Adrenal gland (tissue), 12 donors: ENCODE data around the gene ACLY. TPM values are rescaled to one million over a fixed set of nuclear protein-coding genes. Genes with fewer than 3 reads are reported as not detected.

ENCODE experiments used
- DNase-seq, 7 donors: peaks; one replicate each; pipeline ENCODE4 v3.0.0-alpha.2; 2019 to 2020
- H3K27ac ChIP-seq, 5 donors: fragments of 200-600 bp; sonication (generic) in 4 of 5; 1 replicate in 3 of 5; 2 replicates in 2 of 5; pipeline versions ENCODE4 v1.5.1 to v1.8.0; 2016 to 2020; ENCODE audit warnings: mild to moderate bottlenecking in 1 of 5
- H3K27me3 ChIP-seq: fragments of 200-600 bp; 2 replicates; pipeline ENCODE4 v1.8.0; 2021
- H3K36me3 ChIP-seq, 2 donors: fragments of 200-600 bp; replicated peaks in 1 of 2; 1 replicate in 1 of 2; 2 replicates in 1 of 2; pipeline versions ENCODE4 v1.5.1 to v1.8.0; 2018 to 2022
- H3K4me1 ChIP-seq, 2 donors: fragments of 200-600 bp; replicated peaks in 1 of 2; 1 replicate in 1 of 2; 2 replicates in 1 of 2; pipeline versions ENCODE4 v1.5.1 to v1.8.0; 2018 to 2021
- H3K4me3 ChIP-seq, 4 donors: fragments of 200-600 bp; sonication (generic) in 3 of 4; one replicate each; pipeline ENCODE4 v1.5.1; 2016 to 2018
- H3K9me3 ChIP-seq, 3 donors: fragments of 200-600 bp; sonication (generic) in 1 of 3; replicated peaks in 1 of 3; 1 replicate in 2 of 3; 2 replicates in 1 of 3; pipeline versions ENCODE4 v1.5.1 to v1.8.0; 2016 to 2021
- POLR2A ChIP-seq, 2 donors: fragments of 450-650 bp; IDR thresholded peaks; one replicate each; pipeline ENCODE4 v1.6.1; 2017; ENCODE audit warnings: antibody characterized with exemption in 2 of 2, mild to moderate bottlenecking in 2 of 2, moderate library complexity in 1 of 2
- WGBS, 4 donors: extraction: QIAGEN DNeasy Blood & Tissue Kit in 2 of 4; methylation state at CpG; one replicate each; pipeline versions ENCODE4 v1.1.5 to v1.1.7; 2013 to 2017; 5-methylcytosine and 5-hydroxymethylcytosine counted together
- intact Hi-C, 2 donors: fragments of 100-400 bp; cut with DNase I; formaldehyde crosslinking; loops; one replicate each; pipeline versions ENCODE4 v1.14.1 to v1.15.0; 2022 to 2023
- polyA plus RNA-seq, 3 donors: library from polyadenylated mRNA; stranded (reverse); fragments of 200-250 nt in 2 of 3; fragments of 350-450 nt in 1 of 3; fragmentation: Illumina TruSeq in 1 of 3; extraction: RNeasy Lipid Tissue Mini Kit (QIAGEN cat#74804) in 1 of 3; gene quantifications; one replicate each; pipeline ENCODE4 v1.2.3, GENCODE V29; 2013 to 2014
- total RNA-seq, 9 donors: library from RNA; depleted of rRNA in 4 of 9; stranded (reverse); fragments of >200 nt in 4 of 9; fragments of 120-200 nt in 1 of 9; fragmentation: NEBNext Ultra II Directional in 1 of 9; extraction: Animal tissue kit (Norgen Biotek cat#: 25700) in 1 of 9; gene quantifications; one replicate each; pipeline versions ENCODE4 v1.1.0 to v1.2.4, GENCODE V29; 2013 to 2023
- TF ChIP-seq, protein P1 (sequence below), 6 experiments: fragments of 450-650 bp in 4 of 6; fragments of 200-600 bp in 2 of 6; sonication (generic) in 1 of 6; IDR thresholded peaks; 1 replicate in 5 of 6; 2 replicates in 1 of 6; pipeline versions ENCODE4 v1.5.1 to v1.8.0; 2016 to 2021; ENCODE audit warnings: antibody characterized with exemption in 6 of 6, mild to moderate bottlenecking in 2 of 6, moderate library complexity in 1 of 6
- donor health status: healthy with polysubstance abuse.
- donor health status: Bipolar disorder and iron deficiency.
- donor health status: DM: yes; HTN: yes; CAD: no.
- donor health status: DM: no; HTN: no; CAD: no.
- donor health status: DM: no; HTN: no; CAD: no.
- donor health status: DM: yes; HTN: yes; CAD: no.

ACLY gene
- total and polyA plus RNA-seq, 12 donors: 18.0 to 190 (median 74.0) TPM

DNA sequence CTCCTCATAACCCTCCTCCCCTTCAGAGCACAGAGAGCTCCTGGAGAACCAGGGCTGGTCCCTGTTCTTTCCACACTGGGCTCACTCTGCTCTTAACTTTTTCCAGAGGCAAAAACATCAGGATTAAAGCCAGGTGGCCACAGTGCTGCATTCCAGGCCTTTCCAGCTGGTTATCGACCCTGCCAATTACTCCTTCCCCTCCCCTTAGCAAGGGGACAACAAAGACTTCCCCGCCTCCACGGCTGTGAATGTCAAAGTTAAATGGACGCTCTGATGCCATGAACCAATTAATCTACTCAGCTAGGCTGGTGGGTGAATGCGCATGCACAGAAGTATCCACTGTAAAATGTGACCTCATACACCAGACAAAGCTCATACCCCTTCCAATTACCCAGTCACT, 23.1 kb downstream of the ACLY start:
- Histone ChIP-seq H3K4me3 (no peak overlapping the region), H3K27ac (peak overlapping the region in 1 of 5 donors; percentile 53), H3K36me3 (peaks cover 0 to 81% of the 10 kb centered on the region in 2 donors), H3K4me1 (peaks cover 0 to 4% of the 10 kb centered on the region in 2 donors), H3K9me3 (no peaks in the 10 kb centered on the region), H3K27me3 (no peaks in the 10 kb centered on the region)
- intact Hi-C loops: loop anchor here in 1 of 2 donors (10.0 kb wide), 1 partner anchor 879 kb away; the partner anchor contains the start of gene VPS25
- TF ChIP-seq, protein P1, sequence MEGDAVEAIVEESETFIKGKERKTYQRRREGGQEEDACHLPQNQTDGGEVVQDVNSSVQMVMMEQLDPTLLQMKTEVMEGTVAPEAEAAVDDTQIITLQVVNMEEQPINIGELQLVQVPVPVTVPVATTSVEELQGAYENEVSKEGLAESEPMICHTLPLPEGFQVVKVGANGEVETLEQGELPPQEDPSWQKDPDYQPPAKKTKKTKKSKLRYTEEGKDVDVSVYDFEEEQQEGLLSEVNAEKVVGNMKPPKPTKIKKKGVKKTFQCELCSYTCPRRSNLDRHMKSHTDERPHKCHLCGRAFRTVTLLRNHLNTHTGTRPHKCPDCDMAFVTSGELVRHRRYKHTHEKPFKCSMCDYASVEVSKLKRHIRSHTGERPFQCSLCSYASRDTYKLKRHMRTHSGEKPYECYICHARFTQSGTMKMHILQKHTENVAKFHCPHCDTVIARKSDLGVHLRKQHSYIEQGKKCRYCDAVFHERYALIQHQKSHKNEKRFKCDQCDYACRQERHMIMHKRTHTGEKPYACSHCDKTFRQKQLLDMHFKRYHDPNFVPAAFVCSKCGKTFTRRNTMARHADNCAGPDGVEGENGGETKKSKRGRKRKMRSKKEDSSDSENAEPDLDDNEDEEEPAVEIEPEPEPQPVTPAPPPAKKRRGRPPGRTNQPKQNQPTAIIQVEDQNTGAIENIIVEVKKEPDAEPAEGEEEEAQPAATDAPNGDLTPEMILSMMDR (IDR thresholded peaks at IDR 0.05): no peak
- no peak for TF ChIP-seq POLR2A (IDR thresholded peaks at IDR 0.05)
- WGBS, 4 donors: 69 to 79% (median 74%) methylated on average over 5 of the region's 5 CpGs
- no peak for DNase-seq

DNA sequence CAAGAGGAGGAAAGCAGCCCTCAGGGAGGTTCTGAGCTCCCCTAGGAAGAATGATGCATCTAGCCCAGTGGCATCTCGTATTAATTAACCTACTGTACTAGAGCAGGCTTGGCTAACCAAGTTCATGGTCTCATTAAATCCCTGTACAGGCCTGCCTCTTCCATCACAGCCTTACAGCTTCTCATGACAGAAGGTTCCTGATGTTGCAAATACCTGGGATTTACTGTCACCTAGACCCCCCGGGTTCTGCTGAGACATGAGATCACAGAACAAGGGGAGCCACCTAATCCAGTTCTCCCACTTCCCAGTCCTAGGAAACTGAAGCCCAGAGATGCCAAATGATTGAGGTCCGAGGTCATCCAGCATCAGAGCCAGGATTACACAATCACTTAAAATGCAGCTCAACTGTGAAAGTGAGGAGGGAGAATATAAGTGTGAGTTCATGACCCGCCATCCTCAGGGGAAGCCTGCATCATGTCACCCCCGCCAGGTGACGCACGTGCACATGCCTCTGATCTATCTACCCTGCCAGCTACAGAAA, 23.9 kb downstream of the ACLY start:
- Histone ChIP-seq H3K4me3 (no peak overlapping the region), H3K27ac (peak overlapping the region in 1 of 5 donors; percentile 53), H3K27me3 (no peaks in the 10 kb centered on the region), H3K36me3 (peaks cover 0 to 84% of the 10 kb centered on the region in 2 donors), H3K4me1 (peaks cover 0 to 4% of the 10 kb centered on the region in 2 donors), H3K9me3 (no peaks in the 10 kb centered on the region)
- peak in 1 of 7 donors; percentile 24 for DNase-seq
- WGBS, 4 donors: 51 to 69% (median 63%) methylated on average over 7 of the region's 7 CpGs
- intact Hi-C loops: loop anchor here in 1 of 2 donors (10.0 kb wide), 1 partner anchor 880 kb away; the partner anchor contains the start of gene VPS25
- TF ChIP-seq, protein P1 (IDR thresholded peaks at IDR 0.05): no peak
- no peak for TF ChIP-seq POLR2A (IDR thresholded peaks at IDR 0.05)

DNA sequence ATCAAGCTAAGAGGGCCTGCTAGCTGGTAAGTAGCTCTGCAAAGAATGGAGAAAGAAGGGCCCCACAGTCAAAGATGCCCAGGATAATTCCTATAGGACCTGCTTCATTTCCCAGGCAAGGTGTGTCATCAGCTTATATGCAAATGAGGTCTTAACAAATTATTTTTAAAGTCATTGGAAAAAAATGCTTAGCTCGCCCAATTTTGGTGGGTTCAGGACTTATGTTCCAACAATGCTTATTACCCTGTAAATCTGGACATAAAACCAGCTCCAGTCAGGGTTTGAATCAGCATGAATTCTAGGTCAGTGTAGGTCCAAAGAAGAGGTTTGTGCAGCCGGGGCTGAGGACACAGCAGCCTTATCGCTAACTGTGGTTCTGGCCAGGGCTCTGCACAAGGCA, 25.4 kb downstream of the ACLY start:
- WGBS, 4 donors: 77 to 93% (median 90%) methylated on average over 3 of the region's 3 CpGs
- TF ChIP-seq POLR2A (IDR thresholded peaks at IDR 0.05): no peak
- TF ChIP-seq, protein P1 (IDR thresholded peaks at IDR 0.05): no peak
- intact Hi-C loops: loop anchor here in 1 of 2 donors (10.0 kb wide), 1 partner anchor 881 kb away; the partner anchor contains the start of gene VPS25

DNA sequence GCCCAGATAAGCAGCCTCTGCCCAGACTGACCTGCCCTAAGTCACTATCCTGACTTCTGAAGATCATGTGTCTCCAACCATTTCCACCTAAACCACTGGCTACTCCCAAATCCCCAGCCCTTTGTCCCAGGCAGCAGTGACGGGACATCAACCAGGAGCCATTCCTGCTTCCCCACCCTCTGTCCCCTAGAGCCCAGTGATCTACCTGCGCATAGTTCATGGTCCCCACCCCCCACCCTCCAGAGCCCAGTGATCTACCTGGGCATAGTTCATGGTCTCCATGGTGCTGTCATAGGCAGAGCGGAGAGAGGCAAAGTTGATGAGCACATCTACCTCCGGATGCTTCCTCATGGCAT, 26.8 kb downstream of the ACLY start:
- DNase-seq: no peak
- H3K27me3 ChIP-seq: no peaks in the 10 kb centered on the region
- no peak for TF ChIP-seq POLR2A (IDR thresholded peaks at IDR 0.05)
- TF ChIP-seq, protein P1 (IDR thresholded peaks at IDR 0.05): no peak
- H3K36me3 ChIP-seq: peaks cover 0 to 80% of the 10 kb centered on the region in 2 donors
- intact Hi-C loops: loop anchor here in 1 of 2 donors (10.0 kb wide), 1 partner anchor 883 kb away; the partner anchor contains the start of gene VPS25
- no peak overlapping the region for H3K27ac ChIP-seq
- no peaks in the 10 kb centered on the region for H3K9me3 ChIP-seq
- no peak overlapping the region for H3K4me3 ChIP-seq
- WGBS, 4 donors: 94 to 100% (median 96%) methylated on average over 3 to 4 of the region's 4 CpGs
- H3K4me1 ChIP-seq: peaks cover 0 to 4% of the 10 kb centered on the region in 2 donors

More for the DNA sequence above, 25.4 kb downstream of the ACLY start:
- Histone ChIP-seq H3K27ac (no peak overlapping the region), H3K9me3 (no peaks in the 10 kb centered on the region), H3K27me3 (no peaks in the 10 kb centered on the region), H3K4me1 (peaks cover 0 to 4% of the 10 kb centered on the region in 2 donors), H3K36me3 (peaks cover 0 to 80% of the 10 kb centered on the region in 2 donors), H3K4me3 (no peak overlapping the region)
- no peak for DNase-seq
